BE2C (cell line): ENCODE data around the gene VAPA.

Experiments used
- DNase-seq: peaks from one replicate; pipeline ENCODE4 v3.0.0-alpha.2; 2020
- H3K27me3 ChIP-seq: fragments of 250-450 bp; sonication (Bioruptor Pico); 2 replicates; pipeline ENCODE4 v1.5.1; 2020; ENCODE audit warnings: mild to moderate bottlenecking
- H3K36me3 ChIP-seq: fragments of 250-450 bp; sonication (Bioruptor Pico); 2 replicates; pipeline ENCODE4 v1.5.1; 2020; ENCODE audit warnings: mild to moderate bottlenecking
- H3K4me1 ChIP-seq: fragments of 250-450 bp; sonication (Bioruptor Pico); 2 replicates; pipeline ENCODE4 v1.5.1; 2020
- H3K4me3 ChIP-seq: 2 replicates; pipeline ENCODE4 v1.5.1; 2011; ENCODE audit warnings: low read depth, low read length
- H3K9me3 ChIP-seq: fragments of 250-450 bp; sonication (Bioruptor Pico); 2 replicates; pipeline ENCODE4 v1.5.1; 2020
- CTCF ChIP-seq: IDR thresholded peaks from 2 replicates; pipeline ENCODE4 v1.5.1; 2012; ENCODE audit warnings: mild to moderate bottlenecking, low read depth, low read length

The VAPA gene

GRCh38 chr18:9958861-9959399 lies 45.1 kb downstream of the VAPA start:
- Histone ChIP-seq H3K36me3 (no peaks in the 10 kb centered on the region), H3K27me3 (no peaks in the 10 kb centered on the region), H3K4me1 (no peaks in the 10 kb centered on the region), H3K9me3 (no peaks in the 10 kb centered on the region), H3K4me3 (no peak overlapping the region)
- no peak for DNase-seq
- no peak for TF ChIP-seq CTCF

- no peak for TF ChIP-seq CTCF
- Histone ChIP-seq H3K4me3 (no peak overlapping the region), H3K9me3 (no peaks in the 10 kb centered on the region), H3K4me1 (no peaks in the 10 kb centered on the region), H3K27me3 (no peaks in the 10 kb centered on the region), H3K36me3 (no peaks in the 10 kb centered on the region)
- no peak for DNase-seq
Observed at GRCh38 chr18:9959564-9959963, 45.7 kb downstream of the VAPA start.

DNA sequence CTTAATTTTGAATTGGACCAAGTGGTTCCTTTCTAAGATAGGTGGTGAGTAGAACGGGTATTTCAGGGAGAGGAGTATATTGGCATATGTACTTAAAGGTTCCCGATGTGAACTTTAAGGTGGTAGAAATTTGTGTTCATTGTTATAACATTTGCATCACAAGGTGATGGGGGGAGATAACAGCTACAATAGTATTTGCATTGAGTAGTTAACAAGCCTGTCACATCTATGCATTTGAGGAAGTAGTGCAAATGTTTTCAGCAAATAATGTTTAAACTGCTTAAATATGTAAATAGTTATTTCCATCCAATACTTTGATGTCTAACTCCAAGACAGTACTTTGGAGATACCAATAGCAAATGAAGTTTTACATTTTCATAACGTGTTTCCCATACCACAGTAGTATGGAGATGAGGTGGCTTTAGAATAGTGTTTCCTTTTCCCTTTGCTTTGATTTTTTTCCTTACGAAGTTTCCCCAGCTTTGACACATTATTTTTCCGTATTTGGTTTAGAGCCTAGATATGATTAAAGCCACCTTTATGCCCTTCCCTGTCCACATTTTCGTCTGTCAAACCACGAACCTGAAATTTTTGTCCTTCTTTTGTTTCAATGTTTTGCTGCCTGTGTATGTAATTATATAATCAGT lies 46.6 kb downstream of the VAPA start:
- DNase-seq = no peak

DNA sequence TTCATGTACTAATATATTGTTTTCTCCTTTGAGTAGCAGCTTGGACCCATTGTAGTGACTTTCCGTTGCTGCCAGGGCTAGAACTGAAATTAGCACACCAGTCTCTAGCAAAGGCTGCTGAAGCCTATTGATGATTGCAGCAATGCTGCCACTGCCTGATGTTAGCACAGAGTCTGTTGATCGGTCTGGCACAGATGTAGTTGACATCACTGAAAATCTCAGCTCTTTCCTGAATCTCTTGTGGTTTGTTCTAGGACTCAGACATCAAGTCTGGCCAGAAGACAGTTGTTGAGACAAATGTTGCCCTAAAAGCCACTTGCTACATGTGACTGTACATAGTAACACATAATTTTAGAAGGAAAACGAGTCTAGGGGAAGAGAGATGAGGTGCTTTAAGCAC lies 47.2 kb downstream of the VAPA start:
- Histone ChIP-seq H3K4me3 (no peak overlapping the region), H3K4me1 (no peaks in the 10 kb centered on the region), H3K9me3 (no peaks in the 10 kb centered on the region), H3K27me3 (no peaks in the 10 kb centered on the region), H3K36me3 (no peaks in the 10 kb centered on the region)
- DNase-seq = no peak
- no peak for TF ChIP-seq CTCF

More for the DNA sequence above, 46.6 kb downstream of the VAPA start:
- TF ChIP-seq CTCF = no peak
- Histone ChIP-seq H3K9me3 (no peaks in the 10 kb centered on the region), H3K4me3 (no peak overlapping the region), H3K36me3 (no peaks in the 10 kb centered on the region), H3K4me1 (no peaks in the 10 kb centered on the region), H3K27me3 (no peaks in the 10 kb centered on the region)

- Histone ChIP-seq H3K36me3 (no peaks in the 10 kb centered on the region), H3K27me3 (no peaks in the 10 kb centered on the region), H3K4me1 (no peaks in the 10 kb centered on the region), H3K9me3 (no peaks in the 10 kb centered on the region), H3K4me3 (no peak overlapping the region)
- no peak for DNase-seq
- no peak for TF ChIP-seq CTCF
Observed at GRCh38 chr18:9965711-9966624, 52.2 kb downstream of the VAPA start.
